K562 (cell line): ENCODE data around the gene PNRC2. TPM values are rescaled to one million over a fixed set of nuclear protein-coding genes. Genes with fewer than 3 reads are reported as not detected.
A peak's percentile ranks its signal among the peaks of the same experiment; 100 is the strongest.

Source experiments
- ASH1L ChIP-seq: fragments of 450-650 bp; IDR thresholded peaks from 2 replicates; pipeline ENCODE4 v1.6.1; 2018; ENCODE audit warnings: borderline replicate concordance, mild to moderate bottlenecking, low read depth; ENCODE audit not compliant: partially characterized antibody
- BRD4 ChIP-seq: fragments of 200-600 bp; sonication (generic); IDR thresholded peaks from 2 replicates; pipeline ENCODE4 v1.6.1; 2017; ENCODE audit warnings: inconsistent platforms
- ETV1 ChIP-seq: fragments of 450-650 bp; conservative IDR thresholded peaks from 2 replicates; pipeline ENCODE4 v1.6.1; 2016; ENCODE audit warnings: missing genetic modification characterization, control low read depth, low read depth, missing compliant biosample characterization
- ETV5 ChIP-seq: sonication (generic); formaldehyde crosslinking; IDR thresholded peaks from 2 replicates; pipeline ENCODE4 v1.4.0; 2020; ENCODE audit warnings: low read depth, mild to moderate bottlenecking, missing genetic modification reagents
- HLTF ChIP-seq: fragments of 450-650 bp; IDR thresholded peaks from 2 replicates; pipeline ENCODE4 v1.6.1; 2016
- HNRNPUL1 ChIP-seq: fragments of 200-400 bp; formaldehyde crosslinking; IDR thresholded peaks from 2 replicates; pipeline ENCODE4 v1.6.1; 2017; ENCODE audit warnings: low read length
- KHSRP ChIP-seq: fragments of 450-650 bp; IDR thresholded peaks from 2 replicates; pipeline ENCODE4 v1.6.1; 2017
- L3MBTL2 ChIP-seq: fragments of 450-650 bp; IDR thresholded peaks from 2 replicates; pipeline ENCODE4 v1.6.1; 2016; ENCODE audit warnings: mild to moderate bottlenecking, moderate library complexity
- MED1 ChIP-seq: sonication (generic); formaldehyde crosslinking; IDR thresholded peaks from 2 replicates; pipeline ENCODE4 v1.8.1; 2023; ENCODE audit warnings: missing genetic modification reagents, borderline replicate concordance
- NEUROD1 ChIP-seq: fragments of 150-350 bp; IDR thresholded peaks from 2 replicates; pipeline ENCODE4 v1.6.1; 2014; ENCODE audit warnings: borderline replicate concordance, low read length, low read depth; ENCODE audit not compliant: partially characterized antibody
- NFIC ChIP-seq: fragments of 450-650 bp; IDR thresholded peaks from 2 replicates; pipeline ENCODE4 v1.6.1; 2017; ENCODE audit warnings: mild to moderate bottlenecking, inconsistent platforms
- NFYB ChIP-seq: IDR thresholded peaks from 2 replicates; pipeline ENCODE4 v1.6.1; 2011; ENCODE audit warnings: mild to moderate bottlenecking, moderate library complexity; ENCODE audit not compliant: insufficient read length; ENCODE audit errors: extremely low read depth
- PHF21A ChIP-seq: fragments of 450-650 bp; IDR thresholded peaks from 2 replicates; pipeline ENCODE4 v1.6.1; 2017; ENCODE audit warnings: low read depth, borderline replicate concordance
- POLR2A ChIP-seq: fragments of 450-650 bp; conservative IDR thresholded peaks from 2 replicates; pipeline ENCODE4 v1.6.1; 2016
- POLR3A ChIP-seq: IDR thresholded peaks from 2 replicates; pipeline ENCODE4 v1.6.1; 2011; ENCODE audit warnings: borderline replicate concordance, mild to moderate bottlenecking, moderate library complexity; ENCODE audit not compliant: insufficient read length, insufficient read depth; ENCODE audit errors: extremely low read depth
- RAD21 ChIP-seq, 2 experiments: fragments of 250-450 bp in 1 of 2; fragments of 450-650 bp in 1 of 2; sonication (Bioruptor Pico) in 1 of 2; formaldehyde crosslinking in 1 of 2; IDR thresholded peaks in 1 of 2; conservative IDR thresholded peaks in 1 of 2; 2 replicates each; pipeline versions ENCODE4 v1.4.0 to v1.8.0; 2020 to 2022; ENCODE audit warnings: mild to moderate bottlenecking in 2 of 2, moderate library complexity in 1 of 2
- SMAD2 ChIP-seq: fragments of 150-350 bp; IDR thresholded peaks from 2 replicates; pipeline ENCODE4 v1.6.1; 2014; ENCODE audit warnings: low read depth, mild to moderate bottlenecking, low read length
- TRIM24 ChIP-seq, 2 experiments: fragments of 450-650 bp; IDR thresholded peaks; 2 replicates each; pipeline ENCODE4 v1.6.1; 2016
- ZFP36 ChIP-seq: fragments of 150-350 bp; IDR thresholded peaks from 2 replicates; pipeline ENCODE4 v1.6.1; 2018; ENCODE audit warnings: low read length, low read depth; ENCODE audit not compliant: partially characterized antibody
- polyA plus RNA-seq, 8 experiments: library from polyadenylated mRNA; depleted of rRNA in 4 of 8; stranded (reverse) in 5 of 8; unstranded in 3 of 8; fragments of >200 nt; fragmentation: Nextera tagmentation in 2 of 8; fragmentation: Illumina TruSeq in 1 of 8; extraction: Ambion mirVana in 2 of 8; extraction: Trizol in 1 of 8; gene quantifications; 2 replicates each; pipeline versions ENCODE4 v1.2.1 to v1.2.3, GENCODE V29; 2011 to 2014; ENCODE audit warnings: inconsistent platforms in 1 of 8, missing spikeins in 1 of 8
- total RNA-seq, 7 experiments: library from RNA; depleted of rRNA in 6 of 7; stranded (reverse); fragments of >200 nt in 6 of 7; fragmentation: Illumina TruSeq in 2 of 7; extraction: Trizol in 2 of 7; gene quantifications; 2 replicates each; pipeline versions ENCODE4 v1.2.1 to v1.2.3, GENCODE V29; 2011 to 2021; ENCODE audit warnings: low replicate concordance in 1 of 7
- TF ChIP-seq, protein P1 (sequence below): fragments of 250-450 bp; sonication (Bioruptor Pico); IDR thresholded peaks from 2 replicates; pipeline ENCODE4 v1.8.0; 2022; ENCODE audit warnings: inconsistent platforms
- TF ChIP-seq, protein P2 (sequence below): fragments of 250-450 bp; sonication (Bioruptor Pico); IDR thresholded peaks from 2 replicates; pipeline ENCODE4 v1.5.0; 2021
- TF ChIP-seq, protein P3 (sequence below): sonication (generic); formaldehyde crosslinking; IDR thresholded peaks from 2 replicates; pipeline ENCODE4 v1.8.1; 2023; ENCODE audit warnings: mild to moderate bottlenecking, missing genetic modification reagents

PNRC2 gene
- total and polyA plus RNA-seq, 9 of the 15 experiments (the other 6 are each of a cell fraction or from before 2014, with no cell fraction given), result 127 to 303 (median 203) TPM

DNA sequence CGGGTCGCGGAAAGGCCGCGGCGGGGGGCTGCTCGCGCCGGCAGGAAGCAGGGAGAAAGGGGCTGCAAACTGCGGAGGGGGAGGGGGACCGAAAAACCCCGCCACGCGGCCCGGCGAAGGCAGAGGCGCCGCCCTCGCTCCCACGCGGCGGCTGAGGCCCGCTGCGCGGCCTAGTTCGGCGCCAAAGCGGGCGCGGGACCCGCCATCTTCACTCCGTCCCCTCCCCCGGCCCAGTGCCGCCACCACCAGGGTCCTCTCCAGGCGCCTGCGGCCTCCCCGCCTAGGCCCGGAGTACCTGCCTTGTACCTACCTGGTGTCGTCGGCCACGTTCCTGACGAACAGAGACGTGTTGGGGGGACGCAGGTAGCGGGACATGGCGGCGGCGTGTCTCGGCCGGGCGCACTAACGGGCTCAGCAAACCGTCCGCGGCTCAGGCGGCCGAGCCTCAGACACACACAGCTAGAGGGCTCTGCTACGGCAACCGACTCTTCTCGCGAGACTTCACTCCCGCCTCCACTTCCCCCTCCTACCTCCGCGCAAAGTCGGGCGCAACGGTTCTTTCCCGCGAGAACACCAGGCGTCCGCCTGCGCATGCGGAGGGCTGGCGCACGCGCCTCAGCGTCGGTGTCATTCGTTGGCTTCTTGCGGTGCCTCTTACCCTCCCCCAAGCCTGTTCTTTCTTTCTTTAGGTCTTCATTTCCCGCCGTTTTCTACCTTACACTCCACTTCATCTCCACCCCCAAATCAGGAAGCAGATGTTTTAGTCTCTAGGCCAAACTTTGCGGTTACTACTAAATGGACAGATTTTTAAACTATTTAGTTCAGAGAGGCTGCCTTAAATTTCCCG is 20.5 kb downstream of the PNRC2 start, which contains the start of gene SRSF10 (continued):
- TF ChIP-seq, protein P1, sequence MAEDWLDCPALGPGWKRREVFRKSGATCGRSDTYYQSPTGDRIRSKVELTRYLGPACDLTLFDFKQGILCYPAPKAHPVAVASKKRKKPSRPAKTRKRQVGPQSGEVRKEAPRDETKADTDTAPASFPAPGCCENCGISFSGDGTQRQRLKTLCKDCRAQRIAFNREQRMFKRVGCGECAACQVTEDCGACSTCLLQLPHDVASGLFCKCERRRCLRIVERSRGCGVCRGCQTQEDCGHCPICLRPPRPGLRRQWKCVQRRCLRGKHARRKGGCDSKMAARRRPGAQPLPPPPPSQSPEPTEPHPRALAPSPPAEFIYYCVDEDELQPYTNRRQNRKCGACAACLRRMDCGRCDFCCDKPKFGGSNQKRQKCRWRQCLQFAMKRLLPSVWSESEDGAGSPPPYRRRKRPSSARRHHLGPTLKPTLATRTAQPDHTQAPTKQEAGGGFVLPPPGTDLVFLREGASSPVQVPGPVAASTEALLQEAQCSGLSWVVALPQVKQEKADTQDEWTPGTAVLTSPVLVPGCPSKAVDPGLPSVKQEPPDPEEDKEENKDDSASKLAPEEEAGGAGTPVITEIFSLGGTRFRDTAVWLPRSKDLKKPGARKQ, result no peak
- TF ChIP-seq SMAD2 (no peak), BRD4 (0 out of 2 replicates have a peak, but pooled peaks have one; percentile 18), ETV1 (tag) (peak; percentile 21; the same call in 1 of the 2 replicates), ETV5 (CRISPR knock-in tag) (peak; percentile 24), POLR3A (no peak), MED1 (peak; percentile 89; the same call in 1 of the 2 replicates), L3MBTL2 (peak; percentile 97), ZFP36 (peak; percentile 4), NFYB (no peak), HLTF (no peak; the same call in 1 of the 2 replicates), TRIM24 (IDR thresholded peaks at IDR 0.05) (peak; percentile 70 to 79), PHF21A (peak; percentile 63; the same call in 1 of the 2 replicates), RAD21 (CRISPR knock-in tag; conservative IDR thresholded peaks at IDR 0.05 in 1 of 2, IDR thresholded peaks at IDR 0.05 in 1 of 2) (0 out of 4 replicates have a peak, but pooled peaks of 1 of the 2 experiments have one; percentile 17), HNRNPUL1 (no peak), KHSRP (no peak), NEUROD1 (peak; percentile 89), NFIC (peak; percentile 72), POLR2A (peak; percentile 99), ASH1L (no peak)
- TF ChIP-seq, protein P2, sequence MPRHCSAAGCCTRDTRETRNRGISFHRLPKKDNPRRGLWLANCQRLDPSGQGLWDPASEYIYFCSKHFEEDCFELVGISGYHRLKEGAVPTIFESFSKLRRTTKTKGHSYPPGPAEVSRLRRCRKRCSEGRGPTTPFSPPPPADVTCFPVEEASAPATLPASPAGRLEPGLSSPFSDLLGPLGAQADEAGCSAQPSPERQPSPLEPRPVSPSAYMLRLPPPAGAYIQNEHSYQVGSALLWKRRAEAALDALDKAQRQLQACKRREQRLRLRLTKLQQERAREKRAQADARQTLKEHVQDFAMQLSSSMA, result peak; percentile 68; the same call in 1 of the 2 replicates
- TF ChIP-seq, protein P3, sequence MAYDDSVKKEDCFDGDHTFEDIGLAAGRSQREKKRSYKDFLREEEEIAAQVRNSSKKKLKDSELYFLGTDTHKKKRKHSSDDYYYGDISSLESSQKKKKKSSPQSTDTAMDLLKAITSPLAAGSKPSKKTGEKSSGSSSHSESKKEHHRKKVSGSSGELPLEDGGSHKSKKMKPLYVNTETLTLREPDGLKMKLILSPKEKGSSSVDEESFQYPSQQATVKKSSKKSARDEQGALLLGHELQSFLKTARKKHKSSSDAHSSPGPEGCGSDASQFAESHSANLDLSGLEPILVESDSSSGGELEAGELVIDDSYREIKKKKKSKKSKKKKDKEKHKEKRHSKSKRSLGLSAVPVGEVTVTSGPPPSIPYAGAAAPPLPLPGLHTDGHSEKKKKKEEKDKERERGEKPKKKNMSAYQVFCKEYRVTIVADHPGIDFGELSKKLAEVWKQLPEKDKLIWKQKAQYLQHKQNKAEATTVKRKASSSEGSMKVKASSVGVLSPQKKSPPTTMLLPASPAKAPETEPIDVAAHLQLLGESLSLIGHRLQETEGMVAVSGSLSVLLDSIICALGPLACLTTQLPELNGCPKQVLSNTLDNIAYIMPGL (CRISPR knock-in tag), result peak; percentile 80
